ENCODE results near the gene MYF6. TPM values are rescaled to one million over a fixed set of nuclear protein-coding genes. Genes with fewer than 3 reads are reported as not detected.

MYF6 gene
- total and polyA plus RNA-seq, 2 donors (not counting 1 experiment from before 2014, with no cell fraction given), result not detected

DNA sequence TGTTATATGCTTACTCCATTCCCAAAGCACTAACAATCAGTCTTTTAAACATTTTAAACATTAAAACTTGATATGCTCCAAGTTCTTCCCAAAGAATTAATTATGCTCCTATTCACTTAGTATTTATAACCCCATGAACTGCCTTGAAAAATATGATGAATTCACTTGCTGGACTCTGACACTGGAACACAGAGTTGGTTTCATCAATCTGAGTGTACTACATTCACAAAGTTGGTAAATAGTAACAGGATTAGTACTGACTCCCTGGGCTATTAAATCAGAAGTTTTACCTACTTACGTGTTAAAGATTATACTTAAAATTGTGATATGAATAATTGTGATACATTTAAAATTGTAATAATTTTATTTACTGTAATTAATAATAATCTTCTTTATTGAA, 17.3 kb upstream of the MYF6 start:
- Mint-ChIP-seq H3K4me3 (no peak overlapping the region), H3K27me3 (no peaks in the 10 kb centered on the region), H3K4me1 (no peaks in the 10 kb centered on the region), H3K9me3 (ENCODE audit: insufficient read depth) (no peaks in the 10 kb centered on the region), H3K27ac (no peak overlapping the region)
- Histone ChIP-seq H3K27ac (ENCODE audit: low read length in 2 of 2) (no peak overlapping the region), H2AFZ (ENCODE audit: insufficient read depth, low read depth, low read length, poor library complexity, severe bottlenecking) (no peak overlapping the region), H3K9me3 (ENCODE audit: control extremely low read depth in 1 of 3, control insufficient read depth in 2 of 3, insufficient read depth in 1 of 3, low read length in 2 of 3) (no peaks in the 10 kb centered on the region), H4K20me1 (ENCODE audit: control insufficient read depth, insufficient read depth, low read length, poor library complexity, severe bottlenecking) (no peaks in the 10 kb centered on the region), H3K4me2 (replicated peaks; ENCODE audit: low read depth, low read length, poor library complexity, severe bottlenecking) (no peak overlapping the region), H3K4me1 (ENCODE audit: control insufficient read depth in 2 of 2, insufficient read depth in 2 of 2, low read length in 2 of 2) (no peaks in the 10 kb centered on the region), H3K4me3 (ENCODE audit: control extremely low read depth in 1 of 5, extremely low read depth in 1 of 5, insufficient read depth in 1 of 5, low read depth in 2 of 5, low read length in 4 of 5) (no peak overlapping the region), H3K79me2 (ENCODE audit: control insufficient read depth, insufficient read depth, low read length) (no peaks in the 10 kb centered on the region), H3K9ac (ENCODE audit: low read length) (no peak overlapping the region), H3K36me3 (replicated peaks in 1 of 2; ENCODE audit: control extremely low read depth in 1 of 2, control insufficient read depth in 1 of 2, extremely low read depth in 1 of 2, insufficient read depth in 2 of 2, low read length in 1 of 2) (no peaks in the 10 kb centered on the region), H3K27me3 (replicated peaks in 1 of 4; ENCODE audit: control extremely low read depth in 1 of 4, control insufficient read depth in 3 of 4, insufficient read depth in 4 of 4, low read length in 3 of 4) (no peaks in the 10 kb centered on the region)
- DNase-seq (no peak), ATAC-seq (ENCODE audit: low read depth) (no peak)
- no peak for TF ChIP-seq EZH2 (IDR thresholded peaks at IDR 0.05; ENCODE audit: borderline replicate concordance, insufficient read depth, low read depth, low read length, poor library complexity, severe bottlenecking)
- TF ChIP-seq, protein P1, sequence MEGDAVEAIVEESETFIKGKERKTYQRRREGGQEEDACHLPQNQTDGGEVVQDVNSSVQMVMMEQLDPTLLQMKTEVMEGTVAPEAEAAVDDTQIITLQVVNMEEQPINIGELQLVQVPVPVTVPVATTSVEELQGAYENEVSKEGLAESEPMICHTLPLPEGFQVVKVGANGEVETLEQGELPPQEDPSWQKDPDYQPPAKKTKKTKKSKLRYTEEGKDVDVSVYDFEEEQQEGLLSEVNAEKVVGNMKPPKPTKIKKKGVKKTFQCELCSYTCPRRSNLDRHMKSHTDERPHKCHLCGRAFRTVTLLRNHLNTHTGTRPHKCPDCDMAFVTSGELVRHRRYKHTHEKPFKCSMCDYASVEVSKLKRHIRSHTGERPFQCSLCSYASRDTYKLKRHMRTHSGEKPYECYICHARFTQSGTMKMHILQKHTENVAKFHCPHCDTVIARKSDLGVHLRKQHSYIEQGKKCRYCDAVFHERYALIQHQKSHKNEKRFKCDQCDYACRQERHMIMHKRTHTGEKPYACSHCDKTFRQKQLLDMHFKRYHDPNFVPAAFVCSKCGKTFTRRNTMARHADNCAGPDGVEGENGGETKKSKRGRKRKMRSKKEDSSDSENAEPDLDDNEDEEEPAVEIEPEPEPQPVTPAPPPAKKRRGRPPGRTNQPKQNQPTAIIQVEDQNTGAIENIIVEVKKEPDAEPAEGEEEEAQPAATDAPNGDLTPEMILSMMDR (IDR thresholded peaks at IDR 0.05), result no peak
- intact Hi-C loops (cut with micrococcal nuclease), result no loop called here
- ChIA-PET POLR2A (no interaction called here), CTCF (no interaction called here)
- WGBS (ENCODE audit: insufficient coverage), result no CpG with 5 or more reads among the region's 1 CpG

DNA sequence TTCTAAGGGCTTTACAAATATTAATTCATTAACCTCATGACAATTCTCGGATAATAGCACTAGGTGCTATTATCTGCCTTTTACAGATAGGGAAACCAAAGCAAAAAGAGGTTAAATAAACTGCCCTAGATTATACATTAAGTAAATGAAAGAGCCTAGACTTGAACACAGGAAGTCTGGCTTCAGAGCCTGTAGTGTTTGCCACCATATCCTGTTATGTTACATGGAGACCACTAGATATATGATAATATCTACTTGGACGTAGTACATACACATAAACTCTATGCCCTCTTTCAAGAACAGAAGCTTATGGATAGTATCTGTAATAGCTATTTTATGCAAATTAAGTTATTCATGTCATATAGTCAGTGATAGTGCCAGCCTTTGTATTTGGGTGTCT, 16.9 kb upstream of the MYF6 start:
- H3K9ac ChIP-seq (ENCODE audit: low read length), result no peak overlapping the region
- WGBS (ENCODE audit: insufficient coverage), result no CpG with 5 or more reads among the region's 2 CpGs
- TF ChIP-seq EZH2 (IDR thresholded peaks at IDR 0.05; ENCODE audit: borderline replicate concordance, insufficient read depth, low read depth, low read length, poor library complexity, severe bottlenecking), result no peak
- TF ChIP-seq, protein P1 (IDR thresholded peaks at IDR 0.05), result no peak
- H3K4me2 ChIP-seq (replicated peaks; ENCODE audit: low read depth, low read length, poor library complexity, severe bottlenecking), result no peak overlapping the region
- H3K4me3 ChIP-seq (ENCODE audit: control extremely low read depth in 1 of 5, extremely low read depth in 1 of 5, insufficient read depth in 1 of 5, low read depth in 2 of 5, low read length in 4 of 5), result no peak overlapping the region
- no peaks in the 10 kb centered on the region for H3K4me1 ChIP-seq (ENCODE audit: control insufficient read depth in 2 of 2, insufficient read depth in 2 of 2, low read length in 2 of 2)
- intact Hi-C loops (cut with micrococcal nuclease), result no loop called here
- H3K79me2 ChIP-seq (ENCODE audit: control insufficient read depth, insufficient read depth, low read length), result no peaks in the 10 kb centered on the region
- ChIA-PET POLR2A (no interaction called here), CTCF (no interaction called here)
- Mint-ChIP-seq H3K4me1 (no peaks in the 10 kb centered on the region), H3K9me3 (ENCODE audit: insufficient read depth) (no peaks in the 10 kb centered on the region), H3K27me3 (no peaks in the 10 kb centered on the region), H3K27ac (no peak overlapping the region), H3K4me3 (no peak overlapping the region)
- H3K36me3 ChIP-seq (replicated peaks in 1 of 2; ENCODE audit: control extremely low read depth in 1 of 2, control insufficient read depth in 1 of 2, extremely low read depth in 1 of 2, insufficient read depth in 2 of 2, low read length in 1 of 2), result no peaks in the 10 kb centered on the region
- no peak overlapping the region for H2AFZ ChIP-seq (ENCODE audit: insufficient read depth, low read depth, low read length, poor library complexity, severe bottlenecking)
- no peaks in the 10 kb centered on the region for H4K20me1 ChIP-seq (ENCODE audit: control insufficient read depth, insufficient read depth, low read length, poor library complexity, severe bottlenecking)
- no peaks in the 10 kb centered on the region for H3K27me3 ChIP-seq (replicated peaks in 1 of 4; ENCODE audit: control extremely low read depth in 1 of 4, control insufficient read depth in 3 of 4, insufficient read depth in 4 of 4, low read length in 3 of 4)
- no peak overlapping the region for H3K27ac ChIP-seq (ENCODE audit: low read length in 2 of 2)
- no peak for DNase-seq
- no peak for ATAC-seq (ENCODE audit: low read depth)
- H3K9me3 ChIP-seq (ENCODE audit: control extremely low read depth in 1 of 3, control insufficient read depth in 2 of 3, insufficient read depth in 1 of 3, low read length in 2 of 3), result no peaks in the 10 kb centered on the region

Measured in B cell (primary cell).